GM19035 (cell line): ENCODE data around the gene CKAP2L.
"Not testable (repeated sequence)": the region's sequence is repeated elsewhere in the genome, so short reads cannot be mapped to it uniquely, and the experiment has no call there.

Experiments
- ATAC-seq: cut with Tn5 transposase; IDR thresholded peaks from one replicate; pipeline ENCODE4 v1.9.1; 2021; ENCODE audit not compliant: unreplicated experiment

The CKAP2L gene

DNA sequence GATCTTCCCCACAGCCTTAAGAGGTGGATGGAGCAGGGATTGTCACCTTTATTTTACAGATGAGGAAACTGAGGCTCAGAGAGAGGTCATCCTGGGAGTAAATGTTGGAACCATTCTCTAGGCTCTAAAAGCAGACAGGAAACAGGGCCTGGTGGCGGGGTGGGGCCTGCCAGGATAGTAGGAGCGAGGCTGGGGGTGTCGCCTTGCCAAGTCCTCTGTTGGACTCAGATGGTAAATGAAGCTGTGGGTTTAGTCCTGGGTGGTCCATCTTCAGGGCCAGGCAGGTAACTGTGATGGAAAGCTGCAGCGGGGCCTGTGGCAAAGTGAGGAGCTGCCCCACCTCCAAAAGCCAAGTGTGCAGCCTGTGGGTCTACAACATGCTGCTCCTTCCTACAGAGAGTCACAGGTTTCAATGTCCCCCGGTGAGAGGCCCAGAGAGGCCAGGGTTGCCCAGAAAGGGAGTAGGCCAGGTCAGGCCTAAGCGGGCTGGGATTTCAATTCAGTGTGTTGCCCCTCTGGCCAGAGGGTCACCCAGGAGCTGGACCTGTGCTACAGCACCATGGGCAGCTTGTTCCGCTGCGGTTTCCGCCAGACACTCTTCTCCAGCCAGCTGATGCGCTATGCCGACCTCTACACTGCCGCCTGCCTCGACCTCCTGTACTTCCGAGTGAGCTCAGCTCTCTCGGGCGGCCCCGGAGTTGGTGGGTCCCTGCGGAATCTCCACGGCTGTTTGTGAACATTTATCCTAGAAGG lies 37.0 kb downstream of the CKAP2L start:
- no peak for ATAC-seq

DNA sequence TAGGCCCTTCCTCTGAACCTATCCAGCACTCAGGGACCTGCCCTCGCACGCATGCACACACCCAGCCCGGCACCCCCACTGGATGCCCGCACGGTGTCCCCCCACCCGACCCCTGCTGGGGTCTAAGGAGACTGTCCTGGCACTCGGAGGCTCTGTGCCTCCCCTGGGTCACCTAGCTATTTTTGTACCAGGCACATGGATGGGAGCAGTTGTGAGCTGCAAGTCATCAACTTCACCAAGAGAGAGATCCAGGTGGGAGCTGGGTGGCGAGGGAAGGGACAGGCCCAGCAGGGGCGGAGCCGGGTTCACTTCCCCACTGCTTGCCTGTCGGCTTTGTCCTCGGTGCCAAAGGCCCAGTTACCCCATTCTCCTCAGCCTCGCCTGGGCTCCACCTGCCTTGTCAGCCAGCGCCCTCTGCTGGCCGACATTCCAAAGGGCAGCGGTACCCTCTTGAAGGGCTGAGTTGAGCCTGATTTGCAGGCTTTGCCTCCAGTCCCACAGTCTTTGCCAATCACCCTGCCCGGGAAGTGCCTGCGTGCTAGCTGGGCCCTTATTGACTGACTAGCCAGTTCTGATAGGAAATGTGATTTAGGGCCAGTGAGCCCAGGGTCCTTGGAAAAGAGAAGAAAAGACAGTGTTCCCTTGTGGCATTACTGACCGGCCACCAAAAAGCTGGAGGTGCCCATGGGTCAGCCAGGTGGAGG lies 37.8 kb downstream of the CKAP2L start:
- peak; percentile 72 for ATAC-seq

- ATAC-seq, result peak; percentile 47
These were observed 38.6 kb downstream of the CKAP2L start for GRCh38 chr2:112725545-112726457.

- no peak for ATAC-seq
These were observed 39.6 kb downstream of the CKAP2L start for GRCh38 chr2:112724591-112725525.

- ATAC-seq, result no peak
These were observed 40.4 kb downstream of the CKAP2L start for GRCh38 chr2:112723995-112724394.

DNA sequence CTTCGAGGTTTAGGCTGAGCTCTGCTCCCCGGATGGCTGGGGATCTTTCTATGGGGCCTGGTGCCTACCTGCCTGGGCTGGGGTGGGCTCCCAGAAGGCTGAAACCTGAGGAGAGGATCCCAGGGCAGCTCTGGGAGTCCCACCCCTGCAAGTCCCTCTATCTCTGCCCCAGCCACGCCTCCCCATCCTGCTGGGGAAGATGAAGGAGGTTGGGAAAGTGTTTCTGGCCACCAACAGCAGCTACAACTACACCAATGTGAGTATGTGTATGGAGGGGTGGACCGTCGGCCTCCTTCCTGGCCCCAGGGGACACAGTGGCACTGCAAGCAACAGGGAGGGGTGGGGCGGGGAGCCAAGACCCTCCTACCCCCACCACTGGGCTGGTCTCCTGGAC lies 40.9 kb downstream of the CKAP2L start:
- ATAC-seq, result no peak

GRCh38 chr2:112722816-112723546 lies 41.4 kb downstream of the CKAP2L start:
- ATAC-seq, result no peak

GRCh38 chr2:112721819-112722522 lies 42.4 kb downstream of the CKAP2L start:
- ATAC-seq, result no peak

GRCh38 chr2:112720785-112721184 lies 43.6 kb downstream of the CKAP2L start, which contains the start of gene NT5DC4:
NT5DC4 (plus strand) TSS chr2:112721020; CDS start chr2:112721080, 60 bp downstream.
- no peak for ATAC-seq

DNA sequence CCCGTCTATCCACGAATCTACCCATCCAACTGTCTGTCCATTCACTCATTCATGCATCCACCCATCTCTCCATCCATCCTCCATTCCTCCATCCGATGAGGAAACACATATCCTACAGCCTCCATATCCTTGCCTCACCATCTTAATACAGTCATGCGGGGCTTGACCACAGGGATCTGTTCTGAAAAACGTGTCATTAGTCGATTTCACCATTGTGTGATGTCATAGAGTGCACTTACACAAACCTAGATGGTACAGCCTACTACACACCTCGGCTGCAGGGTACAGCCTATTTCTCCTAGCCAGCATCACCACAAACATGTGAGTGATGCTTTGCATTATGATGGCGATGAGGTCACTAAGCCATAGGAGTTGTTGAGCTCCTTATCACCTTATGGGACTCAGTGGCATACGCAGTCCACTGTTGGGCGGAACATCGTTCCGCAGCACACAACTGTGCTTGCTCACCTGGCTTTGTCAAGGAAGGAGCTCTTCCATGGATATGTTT lies 45.5 kb downstream of the CKAP2L start:
- ATAC-seq, result no peak

GRCh38 chr2:112716826-112717352 lies 47.5 kb downstream of the CKAP2L start:
- not testable (repeated sequence) for ATAC-seq

- not testable (repeated sequence) for ATAC-seq
These were observed 48.3 kb downstream of the CKAP2L start for GRCh38 chr2:112716094-112716493.

DNA sequence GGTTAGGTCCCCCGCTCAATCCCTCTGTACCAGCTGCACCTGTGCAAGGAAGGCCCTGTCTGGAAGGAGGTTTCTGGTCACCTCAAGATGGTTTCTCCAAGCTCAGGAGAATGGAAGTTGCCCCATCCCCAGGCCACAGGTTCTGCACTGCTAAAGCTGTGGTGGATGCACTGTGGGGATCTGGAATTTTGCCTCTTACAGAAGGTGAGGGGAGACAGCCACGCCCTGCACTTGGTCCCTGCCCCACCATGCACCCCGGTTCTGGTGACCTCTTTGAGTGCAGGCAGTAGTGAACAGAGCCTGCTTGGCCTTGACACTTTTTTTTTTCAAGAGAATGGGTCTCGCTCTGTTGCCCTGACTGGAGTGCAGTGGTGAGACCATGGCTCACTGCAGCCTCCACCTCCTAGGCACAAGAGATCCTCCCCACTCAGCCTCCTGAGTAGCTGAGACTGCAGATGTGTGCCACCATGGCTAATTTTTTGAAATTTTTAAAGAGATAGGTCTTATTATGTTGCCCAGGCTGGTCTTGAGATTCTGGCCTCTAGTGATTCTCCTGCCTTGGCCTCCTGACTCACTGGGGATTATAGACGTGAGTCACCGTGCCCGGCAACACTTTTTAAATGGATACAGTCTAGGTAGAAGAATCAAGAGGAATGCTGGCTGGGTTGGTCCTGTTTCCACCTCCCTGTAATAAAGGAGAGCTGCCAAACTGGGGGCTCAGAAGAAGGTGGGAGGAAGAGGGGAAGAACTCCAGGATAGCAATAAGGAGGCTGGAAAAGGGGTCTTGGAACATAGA lies 49.4 kb downstream of the CKAP2L start:
- ATAC-seq, result no peak

DNA sequence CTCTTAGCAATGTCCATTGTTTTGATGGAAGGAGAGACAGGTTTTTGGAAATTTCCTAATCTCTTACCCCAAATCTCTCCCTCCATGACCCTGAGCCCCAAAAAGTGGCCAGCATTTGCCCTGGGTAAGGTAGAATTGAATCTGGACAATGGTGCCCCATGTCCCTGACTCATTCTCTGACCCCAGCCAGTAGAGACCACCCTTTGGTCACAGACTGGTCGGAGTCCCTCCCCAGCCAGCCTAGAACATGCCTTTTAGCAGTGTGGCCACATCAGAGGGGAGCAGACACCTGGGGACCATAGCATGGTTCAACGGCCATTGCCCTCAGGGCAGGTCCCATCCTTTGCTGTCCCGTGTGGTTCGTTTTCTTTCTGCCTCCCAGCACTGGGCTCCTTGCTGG lies 50.1 kb downstream of the CKAP2L start:
- no peak for ATAC-seq

- no peak for ATAC-seq
These were observed 50.5 kb downstream of the CKAP2L start for GRCh38 chr2:112713926-112714325.

DNA sequence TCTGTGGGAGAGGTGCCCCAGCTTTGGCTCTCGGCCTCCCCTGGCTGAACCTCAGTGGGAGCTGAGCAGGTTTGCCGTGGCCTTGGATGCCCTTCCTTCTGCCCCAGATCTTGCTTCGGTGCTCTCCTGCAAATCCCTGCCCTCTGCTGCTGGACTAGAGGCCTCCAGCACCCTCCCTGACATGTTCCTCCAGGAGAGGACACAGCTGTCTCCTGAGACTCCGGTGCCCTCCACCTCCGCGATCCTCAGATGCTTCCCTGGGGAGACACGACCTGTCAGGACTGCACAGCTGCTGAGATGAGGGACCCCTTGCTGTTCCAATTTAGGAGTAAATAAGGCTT lies 50.9 kb downstream of the CKAP2L start:
- ATAC-seq, result no peak

- no peak for ATAC-seq
These were observed 51.4 kb downstream of the CKAP2L start for GRCh38 chr2:112712903-112713584.
